Hippocampal formation (tissue), 2 donors: Measurements from ENCODE around the gene CERS5.
A peak's percentile ranks its signal among the peaks of the same experiment; 100 is the strongest.

Experiments used
- DNase-seq, 2 donors: peaks; one replicate each; lab custom pipeline; 2025; lab: John Stamatoyannopoulos, UW

Gene CERS5, protein sequence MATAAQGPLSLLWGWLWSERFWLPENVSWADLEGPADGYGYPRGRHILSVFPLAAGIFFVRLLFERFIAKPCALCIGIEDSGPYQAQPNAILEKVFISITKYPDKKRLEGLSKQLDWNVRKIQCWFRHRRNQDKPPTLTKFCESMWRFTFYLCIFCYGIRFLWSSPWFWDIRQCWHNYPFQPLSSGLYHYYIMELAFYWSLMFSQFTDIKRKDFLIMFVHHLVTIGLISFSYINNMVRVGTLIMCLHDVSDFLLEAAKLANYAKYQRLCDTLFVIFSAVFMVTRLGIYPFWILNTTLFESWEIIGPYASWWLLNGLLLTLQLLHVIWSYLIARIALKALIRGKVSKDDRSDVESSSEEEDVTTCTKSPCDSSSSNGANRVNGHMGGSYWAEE

DNA sequence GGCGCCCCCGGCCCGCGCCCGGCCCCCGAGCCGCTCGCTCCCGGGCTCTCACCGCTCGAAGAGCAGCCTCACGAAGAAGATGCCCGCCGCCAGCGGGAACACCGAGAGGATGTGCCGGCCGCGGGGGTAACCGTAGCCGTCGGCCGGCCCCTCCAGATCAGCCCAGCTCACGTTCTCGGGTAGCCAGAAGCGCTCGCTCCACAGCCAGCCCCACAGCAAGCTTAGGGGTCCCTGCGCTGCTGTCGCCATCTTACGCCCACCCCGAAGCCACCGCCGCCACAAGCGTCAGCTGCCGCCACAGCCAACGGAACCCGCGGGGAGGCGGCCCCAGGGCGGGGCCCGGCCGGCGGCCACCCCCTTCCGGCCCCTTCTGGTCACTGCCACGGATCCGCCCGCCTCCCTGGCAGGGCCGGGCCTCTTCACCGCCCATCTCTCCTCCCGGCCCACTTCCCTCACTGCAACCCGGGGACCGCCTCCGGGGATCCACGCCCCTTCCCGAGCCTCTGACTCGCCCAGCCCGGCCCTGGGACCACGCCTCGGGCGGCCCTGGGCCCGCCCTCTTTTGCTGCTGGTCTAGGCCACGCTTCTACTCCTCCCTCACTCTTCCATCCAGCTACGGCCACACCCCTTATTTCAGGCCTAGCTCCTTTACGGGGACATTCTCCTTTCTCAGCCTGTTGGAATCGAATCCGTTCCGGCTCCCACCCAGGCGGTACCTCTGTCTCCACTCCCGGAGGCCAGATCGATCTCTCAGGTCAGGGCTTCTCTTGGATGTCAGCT is at the start of gene CERS5:
Gene CERS5, minus strand, starts transcription at position 321 of the 780 bp plus-strand sequence. Its CDS starts 72 bp downstream, at position 249.
- peak; percentile 97 to 98 for DNase-seq

DNA sequence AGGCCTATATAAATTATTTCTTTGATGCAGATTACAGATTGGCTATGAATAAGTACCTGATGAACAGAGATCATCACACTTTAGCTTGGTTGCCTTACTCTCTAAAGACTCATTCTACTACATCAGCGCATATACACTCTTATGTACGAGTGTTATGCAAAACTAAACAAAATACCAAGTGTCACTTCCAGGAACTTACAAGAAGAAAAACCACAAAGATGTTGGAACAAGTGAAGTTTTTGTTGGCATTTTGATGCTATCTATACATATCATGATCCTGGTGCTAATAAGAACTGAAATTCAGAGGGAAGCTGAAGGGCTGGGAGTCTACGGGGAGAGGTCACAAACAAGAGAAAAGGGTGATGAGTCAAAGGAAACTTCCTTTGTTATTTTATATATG is 47.9 kb upstream of the CERS5 start:
- DNase-seq, result no peak

DNA sequence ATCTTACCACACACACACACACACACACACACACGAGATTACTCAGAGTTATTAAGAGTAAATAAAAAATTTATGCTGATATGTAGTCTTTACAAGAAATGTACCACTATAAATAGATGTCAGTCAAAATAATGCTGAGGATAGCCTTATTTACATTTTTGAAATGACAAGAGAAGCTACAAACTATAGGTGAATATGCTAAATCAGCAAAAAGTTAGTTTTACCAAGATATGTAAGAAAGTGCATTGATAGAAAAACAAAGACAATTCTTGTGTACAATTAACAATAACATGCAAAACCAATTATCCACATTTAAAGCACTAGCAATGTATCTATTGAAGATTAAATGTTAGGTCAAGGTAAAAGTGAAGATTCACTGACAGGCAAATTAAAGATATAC is 46.8 kb upstream of the CERS5 start:
- no peak for DNase-seq

DNA sequence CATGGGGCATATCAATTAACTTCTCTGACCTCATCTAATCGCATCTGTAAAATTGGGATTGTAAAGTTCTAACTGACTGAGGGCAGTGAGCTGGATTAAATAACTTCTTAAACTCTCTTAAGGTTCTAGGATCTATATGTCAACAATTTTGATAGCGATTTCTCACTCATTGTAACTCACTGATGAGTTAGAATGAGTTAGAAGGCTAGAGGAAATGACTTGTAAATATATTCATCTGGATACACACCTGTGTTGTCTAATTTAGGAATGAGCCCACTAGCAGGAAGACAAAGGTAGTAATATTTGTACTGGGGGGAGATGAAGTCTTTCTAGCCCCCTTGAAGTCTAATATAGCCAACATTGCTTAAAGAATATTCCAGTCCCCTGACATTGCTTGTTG is 46.3 kb upstream of the CERS5 start:
- DNase-seq, result no peak

DNA sequence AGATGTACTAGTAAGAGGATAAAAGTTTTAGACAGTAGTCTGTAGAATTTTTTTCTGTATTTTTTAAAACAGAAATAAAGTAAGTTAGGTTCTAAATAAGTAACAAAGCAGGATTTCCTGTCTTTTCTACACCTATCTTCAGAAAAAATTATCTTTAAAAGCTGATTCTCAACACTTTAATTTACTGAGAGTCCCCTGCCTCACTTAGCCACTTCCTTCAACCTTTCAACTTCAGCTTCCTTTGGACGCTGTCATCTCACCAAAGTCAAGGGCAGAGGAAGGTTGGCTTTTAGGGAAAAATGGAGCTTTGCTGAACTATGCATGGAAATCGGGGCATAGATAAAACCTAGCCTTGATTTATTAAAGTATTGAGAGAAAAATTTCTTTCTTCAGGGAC is 44.9 kb upstream of the CERS5 start:
- DNase-seq, result no peak

DNA sequence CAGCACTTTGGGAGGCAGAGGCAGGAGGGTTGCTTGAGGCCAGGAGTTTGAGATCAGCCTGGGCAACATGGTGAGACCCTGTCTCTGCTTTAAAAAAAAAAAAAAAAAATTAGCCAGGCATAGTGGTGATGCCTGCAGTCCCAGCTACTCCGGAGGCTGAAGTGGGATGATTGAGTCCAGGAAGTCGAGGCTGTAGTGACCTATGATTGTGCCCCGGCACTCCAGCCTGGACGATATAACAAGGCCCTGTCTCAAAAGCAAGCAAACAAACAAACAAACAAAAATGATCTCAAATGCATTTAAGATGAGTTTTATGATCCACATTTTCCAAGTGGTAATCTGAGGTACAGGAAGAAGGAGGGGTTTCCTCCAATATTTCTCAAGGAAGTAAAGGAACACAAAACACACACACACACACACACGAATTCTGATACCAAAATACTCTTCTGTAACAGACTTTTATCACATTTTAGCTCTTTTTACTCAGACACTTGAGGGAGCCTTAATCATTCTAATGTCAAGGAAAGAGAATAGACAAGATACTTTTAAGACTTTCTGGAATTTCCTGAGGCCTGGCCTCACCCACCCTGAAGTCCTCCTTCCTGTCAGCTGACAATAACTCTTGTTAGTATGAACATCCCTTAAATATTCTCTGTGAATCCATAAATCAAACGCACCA is 44.4 kb upstream of the CERS5 start:
- DNase-seq, result no peak

DNA sequence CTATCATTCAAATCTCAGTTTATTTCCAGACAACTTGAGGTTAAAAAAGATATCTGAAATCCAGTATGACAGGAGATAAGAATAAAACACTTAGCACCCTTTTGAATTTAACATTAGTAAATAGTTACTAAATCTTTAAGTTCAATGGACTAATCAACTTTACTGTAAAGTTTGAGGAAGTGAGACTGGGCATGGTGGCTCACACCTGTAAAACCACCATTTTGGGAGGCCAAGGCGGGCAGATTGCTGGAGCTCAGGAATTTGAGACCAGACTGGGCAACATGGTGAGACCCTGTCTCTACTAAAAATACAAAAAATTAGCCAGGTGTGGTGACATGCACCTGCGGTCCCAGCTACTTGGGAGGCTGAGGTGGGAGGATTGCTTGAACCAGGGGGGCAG is 40.3 kb upstream of the CERS5 start:
- no peak for DNase-seq

DNA sequence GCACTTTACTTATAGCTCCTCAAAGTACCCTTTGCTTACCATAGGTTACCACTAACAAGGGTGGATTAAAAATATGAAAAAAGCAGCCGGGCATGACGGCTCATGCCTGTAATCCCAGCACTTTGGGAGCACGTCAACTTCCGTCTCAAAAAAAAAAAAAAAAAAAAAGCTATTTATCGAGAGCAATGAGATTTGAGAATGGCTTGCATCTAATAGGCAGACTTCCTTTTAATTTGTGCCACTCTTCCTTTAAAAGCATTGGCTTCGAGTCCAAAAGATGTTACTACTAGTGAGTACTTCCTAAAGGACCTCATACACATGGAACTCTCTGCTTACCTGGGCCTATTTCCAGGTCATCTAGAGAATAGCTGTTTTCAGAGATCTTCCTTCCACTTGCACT is 38.5 kb upstream of the CERS5 start:
- DNase-seq, result no peak

DNA sequence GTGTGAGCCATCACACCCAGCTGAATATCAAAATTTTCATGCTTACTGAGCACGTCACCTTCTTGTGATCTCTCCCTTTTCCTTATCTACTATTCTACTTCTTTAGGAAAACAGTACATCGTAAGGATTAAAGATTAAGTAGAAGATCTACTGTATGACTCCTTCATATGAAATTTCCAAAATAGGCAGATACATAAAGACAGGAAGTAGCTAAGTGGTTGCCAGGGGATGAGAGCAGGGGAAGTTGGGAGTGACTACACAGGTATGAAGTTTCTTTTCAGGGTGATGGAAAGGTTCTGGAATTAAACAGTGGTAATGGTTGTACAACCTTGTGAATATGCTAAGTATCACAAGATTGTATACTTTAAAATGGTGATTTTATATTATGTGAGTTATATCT is 36.5 kb upstream of the CERS5 start:
- DNase-seq, result no peak

DNA sequence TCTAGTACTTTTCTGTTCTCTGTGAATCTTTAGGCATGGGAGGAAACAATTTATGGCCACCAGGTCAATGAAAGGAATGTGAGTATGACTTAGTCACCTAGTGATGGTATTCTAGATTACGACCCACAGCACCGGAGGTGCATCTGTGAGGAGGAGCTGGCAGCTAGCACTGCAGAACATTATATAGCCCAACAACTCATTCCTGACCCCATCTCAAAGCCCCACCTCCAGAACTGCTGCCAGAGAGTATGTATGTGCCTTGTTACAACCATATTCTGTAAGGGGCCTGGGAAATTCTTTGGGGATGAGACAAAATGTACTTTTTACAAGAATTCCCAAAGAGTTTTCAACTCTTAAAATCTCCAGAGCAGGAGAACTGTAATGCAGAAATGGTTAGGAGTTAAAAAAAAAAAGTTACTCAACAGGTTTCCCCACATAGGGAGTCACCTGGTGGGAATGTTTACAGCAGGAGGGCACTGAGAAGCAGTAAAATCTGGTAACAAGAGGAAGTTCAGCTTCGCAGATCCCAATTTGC is 34.9 kb upstream of the CERS5 start:
- DNase-seq, result no peak

DNA sequence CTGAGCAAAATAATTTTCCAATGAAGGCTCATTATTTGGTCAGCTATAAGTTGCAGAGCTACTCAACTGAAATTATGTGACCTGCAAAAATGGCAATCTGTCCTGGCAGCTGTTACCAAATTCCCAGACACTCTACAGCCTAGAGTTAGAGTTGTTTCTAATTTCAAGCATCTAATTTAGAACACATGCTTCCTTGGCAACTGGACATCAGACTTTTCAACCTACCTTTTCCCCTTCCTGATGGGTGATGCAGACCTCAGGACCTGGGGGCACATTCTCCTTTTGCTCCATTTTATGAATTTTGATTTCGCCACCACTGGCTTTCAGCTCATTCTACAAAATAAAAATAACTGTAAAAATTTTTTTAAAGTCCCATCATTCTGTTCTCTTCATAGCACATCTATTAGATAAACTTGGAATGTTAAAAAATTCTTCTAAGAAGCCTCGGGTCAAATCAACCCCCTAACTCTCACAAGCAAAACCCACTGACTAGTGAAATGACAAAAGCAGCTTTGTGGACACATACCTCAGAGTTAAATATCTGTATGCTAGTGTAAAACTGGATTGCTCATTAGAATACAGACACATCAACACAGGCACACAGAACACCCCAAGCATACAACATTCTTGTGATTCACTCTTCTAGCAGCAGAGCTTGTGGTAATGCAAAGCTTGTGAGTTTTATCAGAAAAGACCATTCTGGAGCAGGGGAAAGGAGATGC is 33.5 kb upstream of the CERS5 start:
- no peak for DNase-seq

DNA sequence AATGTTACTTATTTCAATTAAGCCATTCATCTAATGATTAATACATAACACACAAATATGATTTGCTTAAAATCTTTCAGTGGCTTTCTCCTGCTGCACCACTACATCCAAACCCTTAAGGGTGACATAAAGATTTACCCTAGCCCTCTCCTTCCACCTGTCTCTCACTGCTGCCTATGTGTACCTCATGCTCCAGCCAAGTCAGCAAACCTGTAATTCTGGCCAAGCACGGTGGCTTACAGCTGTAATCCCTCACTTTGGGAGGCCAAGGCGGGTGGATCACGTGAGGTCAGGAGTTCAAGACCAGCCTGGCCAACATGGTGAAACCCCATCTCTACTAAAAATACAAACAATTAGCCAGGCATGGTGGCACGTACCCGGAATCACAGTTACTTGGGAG is 31.7 kb upstream of the CERS5 start:
- no peak for DNase-seq

DNA sequence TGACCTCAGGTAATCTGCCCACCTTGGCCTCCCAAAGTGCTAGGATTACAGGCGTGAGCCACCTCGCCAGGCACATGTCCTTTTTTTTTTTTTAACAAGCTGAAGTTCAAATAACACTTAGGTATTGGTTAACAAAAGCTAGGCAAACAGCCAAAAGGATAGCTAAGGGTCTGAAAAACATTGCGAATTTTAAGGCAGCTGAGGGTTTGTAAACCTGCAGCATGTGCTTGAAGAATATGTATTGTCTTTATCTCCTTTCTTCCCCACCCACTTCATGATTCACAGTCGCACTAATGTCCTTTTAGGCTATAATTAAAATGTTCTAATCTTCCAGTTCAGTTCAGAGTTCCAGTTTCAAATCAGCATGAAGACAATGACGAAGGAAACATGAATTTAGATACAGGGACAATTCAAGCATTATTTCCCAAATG is 30.1 kb upstream of the CERS5 start:
- DNase-seq, result no peak

DNA sequence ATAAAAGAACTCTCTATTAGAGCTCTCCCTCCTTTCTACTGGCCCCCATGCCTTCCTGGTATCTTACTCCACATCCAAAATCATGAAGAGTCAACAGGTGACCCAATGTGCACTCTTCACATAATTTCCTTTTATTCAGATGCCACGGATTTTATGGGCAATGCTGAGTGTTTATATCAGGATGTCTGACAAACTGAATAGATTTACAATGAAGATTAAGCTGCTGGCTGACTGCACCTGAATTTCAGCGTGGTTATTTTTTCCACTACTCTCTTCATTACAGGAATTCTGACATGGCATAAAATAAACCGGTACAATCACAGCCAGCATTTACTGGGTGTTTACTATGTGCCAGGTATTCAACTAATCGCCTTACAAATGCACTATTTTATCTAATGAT is 29.4 kb upstream of the CERS5 start:
- no peak for DNase-seq

DNA sequence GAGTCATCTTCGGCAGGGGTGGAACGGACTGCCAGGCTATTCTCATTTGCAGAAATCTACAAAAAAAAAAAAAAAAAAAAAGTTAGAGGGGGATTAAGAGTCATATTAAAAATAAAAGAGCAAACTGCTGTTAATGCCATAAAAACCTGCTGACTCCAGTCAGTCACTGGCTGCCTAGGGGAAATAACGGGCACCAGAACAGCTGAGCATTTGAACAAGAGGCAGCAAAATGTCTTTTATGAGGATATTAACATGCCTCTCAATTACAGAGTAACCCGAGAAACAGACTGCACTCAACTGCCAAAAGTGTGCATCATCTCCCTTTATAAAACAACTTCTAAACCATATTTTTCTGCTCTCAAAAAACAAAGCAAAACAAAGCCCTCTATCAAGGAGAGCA is 28.7 kb upstream of the CERS5 start:
- no peak for DNase-seq

DNA sequence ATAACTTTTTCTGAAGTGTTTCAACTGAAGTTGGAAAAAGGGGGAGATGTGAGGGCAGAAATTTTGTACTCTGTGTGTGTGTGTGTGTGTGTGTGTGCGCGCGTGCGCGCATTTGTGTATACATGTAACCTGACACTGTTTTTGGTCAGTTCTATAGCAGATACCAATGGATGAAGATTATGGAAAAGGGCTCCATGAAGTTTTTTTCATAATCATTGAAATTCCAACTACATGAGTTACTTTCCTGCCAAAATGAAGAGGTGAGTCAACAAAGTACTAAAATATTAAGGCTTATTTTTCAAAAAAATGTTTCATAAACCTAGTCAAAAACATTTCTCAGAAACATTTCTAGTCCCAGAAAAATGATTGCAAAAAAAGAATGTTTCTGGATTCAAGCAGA is 25.7 kb upstream of the CERS5 start:
- DNase-seq, result no peak

DNA sequence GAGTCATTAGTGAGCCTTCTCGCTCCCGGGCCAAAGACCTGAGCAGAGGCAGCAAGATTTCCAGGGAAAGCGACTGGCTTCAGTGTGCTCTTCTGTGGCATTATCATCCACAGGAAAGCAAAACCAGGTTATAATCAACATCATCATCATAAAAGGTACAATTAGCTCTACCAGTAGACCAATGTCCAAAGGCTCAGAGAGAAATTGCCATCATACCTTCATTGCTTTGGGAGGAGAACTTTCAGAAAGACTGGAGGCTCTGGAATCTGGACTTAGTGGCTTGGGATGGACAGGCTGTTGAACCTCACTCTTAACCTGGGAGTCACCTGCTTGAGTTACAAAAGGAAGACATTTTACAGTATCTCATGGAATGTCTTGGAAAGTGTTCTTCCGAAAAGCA is 25.1 kb upstream of the CERS5 start:
- no peak for DNase-seq

DNA sequence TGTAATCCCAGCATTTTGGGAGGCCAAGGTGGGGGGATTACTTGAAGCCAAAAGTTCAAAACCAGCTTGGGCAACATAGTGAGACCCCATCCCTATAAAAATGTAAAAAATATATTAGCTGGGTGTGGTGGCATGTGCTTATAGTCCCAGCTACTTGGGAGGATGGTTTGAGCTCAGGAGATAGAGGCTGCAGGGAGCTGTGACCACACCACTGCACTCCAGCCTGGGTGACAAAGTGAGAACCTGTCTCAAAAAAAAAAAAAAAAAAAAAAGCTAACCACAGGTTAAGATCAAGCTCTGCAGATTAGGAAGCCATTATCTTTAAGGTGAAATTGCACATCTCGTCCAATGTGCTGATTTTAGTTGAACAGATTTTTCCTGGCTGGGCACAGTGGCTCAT is 23.7 kb upstream of the CERS5 start:
- DNase-seq, result no peak

DNA sequence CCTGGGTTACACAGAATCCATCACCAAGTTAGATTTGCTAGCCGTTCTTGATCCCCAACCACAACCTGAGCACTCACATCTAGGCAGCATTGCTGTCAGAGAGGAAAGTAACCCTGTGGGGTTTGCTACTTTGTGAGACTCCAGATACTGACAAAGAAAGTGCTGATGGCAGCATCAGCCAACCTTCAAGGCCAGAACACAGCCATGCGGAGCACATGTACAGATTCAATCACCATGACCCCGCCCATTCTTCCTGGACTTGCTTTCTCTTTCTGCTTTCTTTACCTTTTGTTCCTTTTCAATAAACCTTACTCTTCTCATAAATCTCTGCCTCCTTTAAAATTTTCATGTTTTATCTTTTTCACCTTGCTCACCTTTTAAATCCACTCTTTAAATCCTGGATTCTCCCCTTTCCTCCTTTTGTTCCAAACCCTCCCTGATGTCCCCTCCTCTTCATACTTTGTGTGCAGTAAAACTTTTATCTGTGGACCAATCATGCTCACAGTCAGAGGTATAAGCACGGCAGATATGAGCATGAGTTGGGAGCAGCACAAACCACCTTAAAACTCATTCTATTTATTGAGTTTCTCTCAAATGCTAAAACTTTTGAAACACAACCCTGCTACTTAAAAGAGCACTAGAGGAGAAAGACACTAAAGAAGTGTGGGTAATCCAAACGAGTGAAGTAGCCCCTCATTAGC is 21.9 kb upstream of the CERS5 start:
- DNase-seq, result no peak

DNA sequence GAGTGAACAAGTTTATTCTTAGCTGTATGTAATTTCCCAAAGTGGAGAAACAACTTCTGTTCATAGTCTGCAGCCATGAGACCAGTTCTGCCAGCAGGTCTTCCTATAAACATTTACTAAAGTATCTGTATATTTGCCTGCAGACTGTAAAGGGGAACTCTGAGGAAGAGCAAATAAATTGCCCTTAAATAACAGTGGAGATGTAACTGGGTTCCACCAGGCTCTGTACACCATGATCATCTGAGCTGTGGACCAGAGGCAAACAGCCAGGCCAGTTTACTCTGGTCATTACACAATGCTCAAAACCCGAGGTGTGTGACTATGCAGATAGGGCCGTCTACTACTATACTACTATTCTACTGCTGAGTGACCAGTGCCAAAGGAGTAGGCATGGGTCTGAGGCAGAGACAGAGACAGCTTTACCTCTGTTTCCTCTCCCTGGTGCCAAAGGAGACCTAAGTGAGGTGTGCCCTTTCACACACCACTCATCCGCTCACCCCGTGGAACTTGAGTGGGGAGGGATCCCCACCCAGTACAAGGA is 21.1 kb upstream of the CERS5 start:
- DNase-seq, result no peak
